Endothelial cell of umbilical vein (primary cell): Measurements from ENCODE around the gene GLTP. TPM values are rescaled to one million over a fixed set of nuclear protein-coding genes. Genes with fewer than 3 reads are reported as not detected.

Source experiments
- BruUV-seq: library from RNA; stranded (reverse); fragments of 400-500 nt; replicated peaks from 2 replicates; lab custom pipeline; 2021; lab: Mats Ljungman, UMichigan
- CTCF ChIA-PET: fragments of 300-600, 350-600 bp; sonication (Branson Sonifier 250); formaldehyde crosslinking; loops from one replicate; lab custom pipeline; 2021; ENCODE audit warnings: antibody characterized with exemption, inconsistent platforms; lab: Charles Lee
- POLR2A ChIA-PET: fragments of 300-600, 350-600 bp; sonication (Branson Sonifier 250); formaldehyde crosslinking; loops from one replicate; lab custom pipeline; 2021; ENCODE audit warnings: antibody characterized with exemption, inconsistent platforms; lab: Charles Lee
- DNase-seq: peaks from one replicate; pipeline ENCODE4 v3.0.0-alpha.2; 2011; ENCODE audit warnings: low read depth, low spot score
- FAIRE-seq: peaks from 2 replicates; lab custom pipeline; 2011; peaks lifted over from hg19 to GRCh38; lab: Jason Lieb, UNC
- H2AFZ ChIP-seq: 2 replicates; pipeline ENCODE4 v1.6.0; 2012; ENCODE audit warnings: low read depth, low read length, control low read depth, inconsistent platforms
- H3K27ac ChIP-seq: 2 replicates; pipeline ENCODE4 v1.5.1; 2011; ENCODE audit warnings: low read depth, mild to moderate bottlenecking, control low read depth, low read length, moderate library complexity; ENCODE audit not compliant: insufficient read depth
- H3K27me3 ChIP-seq, 2 experiments: 2 replicates each; pipeline versions ENCODE4 v1.6.0 to v1.6.1; 2011; ENCODE audit warnings: low read length in 2 of 2, mixed read lengths in 1 of 2; ENCODE audit not compliant: control insufficient read depth in 2 of 2, insufficient read depth in 2 of 2
- H3K36me3 ChIP-seq, 2 experiments: 2 replicates in 1 of 2; 3 replicates in 1 of 2; pipeline ENCODE4 v1.5.1; 2011; ENCODE audit warnings: low read length in 2 of 2, mild to moderate bottlenecking in 1 of 2, moderate library complexity in 1 of 2; ENCODE audit not compliant: control insufficient read depth in 2 of 2, insufficient read depth in 2 of 2; ENCODE audit errors: extremely low read depth in 1 of 2
- H3K4me1 ChIP-seq: 3 replicates; pipeline ENCODE4 v1.5.1; 2011; ENCODE audit warnings: mild to moderate bottlenecking, low read length; ENCODE audit not compliant: control insufficient read depth, insufficient read depth; ENCODE audit errors: extremely low read depth
- H3K4me2 ChIP-seq: 2 replicates; pipeline ENCODE4 v1.6.1; 2011; ENCODE audit warnings: low read length, control low read depth, mixed read lengths; ENCODE audit not compliant: insufficient read depth
- H3K4me3 ChIP-seq, 3 experiments: fragments of 200-600 bp in 1 of 3; sonication (generic), shearing (Covaris generic) in 1 of 3; replicated peaks in 1 of 3; 2 replicates each; pipeline ENCODE4 v1.5.1; 2011 to 2016; ENCODE audit warnings: control low read depth in 3 of 3, low read length in 3 of 3, mild to moderate bottlenecking in 2 of 3, inconsistent platforms in 1 of 3, low read depth in 1 of 3, moderate library complexity in 1 of 3; ENCODE audit not compliant: insufficient read depth in 1 of 3
- H3K79me2 ChIP-seq: 2 replicates; pipeline ENCODE4 v1.6.0; 2012; ENCODE audit warnings: low read length, inconsistent platforms; ENCODE audit not compliant: control insufficient read depth, insufficient read depth
- H3K9ac ChIP-seq: replicated peaks from 2 replicates; pipeline ENCODE3; 2011; ENCODE audit warnings: low read length, control low read depth; ENCODE audit not compliant: insufficient read depth; ENCODE audit errors: extremely low read depth
- H3K9me1 ChIP-seq: replicated peaks from 3 replicates; pipeline ENCODE4 v1.6.0; 2011; ENCODE audit warnings: mild to moderate bottlenecking, low read length; ENCODE audit not compliant: control insufficient read depth, insufficient read depth; ENCODE audit errors: extremely low read depth
- H3K9me3 ChIP-seq: replicated peaks from 2 replicates; pipeline ENCODE4 v1.5.1; 2012; ENCODE audit warnings: low read length, inconsistent platforms; ENCODE audit not compliant: control insufficient read depth, insufficient read depth
- H4K20me1 ChIP-seq: replicated peaks from 2 replicates; pipeline ENCODE3; 2011; ENCODE audit warnings: mild to moderate bottlenecking, low read length; ENCODE audit not compliant: control insufficient read depth, insufficient read depth; ENCODE audit errors: extremely low read depth
- CTCF ChIP-seq, 2 donors: IDR thresholded peaks; 1 replicate in 1 of 2; 2 replicates in 1 of 2; pipeline ENCODE4 v1.5.1; 2011; ENCODE audit warnings: low read length in 2 of 2, mild to moderate bottlenecking in 2 of 2, moderate library complexity in 2 of 2, control low read depth in 1 of 2, inconsistent platforms in 1 of 2, low read depth in 1 of 2; ENCODE audit not compliant: insufficient read depth in 1 of 2; ENCODE audit errors: extremely low read depth in 1 of 2
- EZH2 ChIP-seq: IDR thresholded peaks from 2 replicates; pipeline ENCODE4 v1.6.1; 2012; ENCODE audit warnings: borderline replicate concordance, low read depth, mild to moderate bottlenecking, moderate library complexity, low read length, inconsistent platforms; ENCODE audit not compliant: severe bottlenecking
- FOS ChIP-seq: IDR thresholded peaks from 2 replicates; pipeline ENCODE4 v1.6.1; 2011; ENCODE audit warnings: mild to moderate bottlenecking, low read length, moderate library complexity, borderline replicate concordance; ENCODE audit not compliant: insufficient read depth
- GATA2 ChIP-seq: IDR thresholded peaks from 2 replicates; pipeline ENCODE4 v1.7.0; 2011; ENCODE audit warnings: low read depth, mild to moderate bottlenecking, moderate library complexity, mixed read lengths, low read length; ENCODE audit not compliant: insufficient read length, insufficient read depth
- JUN ChIP-seq: IDR thresholded peaks from 2 replicates; pipeline ENCODE4 v1.6.1; 2011; ENCODE audit warnings: borderline replicate concordance, low read depth; ENCODE audit not compliant: insufficient read length, insufficient read depth
- MYC ChIP-seq: IDR thresholded peaks from one replicate; pipeline ENCODE4 v1.6.1; 2011; ENCODE audit warnings: mild to moderate bottlenecking, low read depth, low read length
- POLR2AphosphoS5 ChIP-seq: IDR thresholded peaks from 2 replicates; pipeline ENCODE4 v1.6.1; 2012; ENCODE audit warnings: low read depth, mild to moderate bottlenecking, control low read depth, low read length, moderate library complexity; ENCODE audit not compliant: insufficient read depth
- dilution Hi-C: fragments of 300-500 bp; cut with MboI; formaldehyde crosslinking; loops from one replicate; pipeline ENCODE4 v1.15.0; 2019; ENCODE audit warnings: low sequenced_read_pairs; ENCODE audit not compliant: extremely low pct_ligation_motif_present
- intact Hi-C: fragments of 100-400 bp; cut with micrococcal nuclease; formaldehyde crosslinking; loops from one replicate; pipeline ENCODE4 v1.10.0; 2022
- polyA plus RNA-seq, 4 experiments: library from polyadenylated mRNA; depleted of rRNA in 3 of 4; stranded (reverse) in 3 of 4; unstranded in 1 of 4; fragments of >200 nt; gene quantifications; 2 replicates each; pipeline versions ENCODE4 v1.2.1 to v1.2.3, GENCODE V29; 2011 to 2012; ENCODE audit warnings: missing spikeins in 1 of 4
- total RNA-seq: library from RNA; stranded (reverse); gene quantifications from 2 replicates; pipeline ENCODE4 v1.2.3, GENCODE V29; 2021

GLTP gene
- total and polyA plus RNA-seq, 2 donors (not counting 3 experiments of a cell fraction or from before 2014, with no cell fraction given): 21.5 to 46.6 TPM

GRCh38 chr12:109915171-109916040, 35.1 kb upstream of the GLTP start:
- H3K9me1 ChIP-seq: no peaks in the 10 kb centered on the region
- H3K4me2 ChIP-seq: no peak overlapping the region
- H3K4me1 ChIP-seq: no peaks in the 10 kb centered on the region
- no TSS peak for BruUV-seq
- H3K4me3 ChIP-seq: no peak overlapping the region
- no peaks in the 10 kb centered on the region for H3K79me2 ChIP-seq
- FAIRE-seq (no peak), DNase-seq (no peak)
- H3K27ac ChIP-seq: no peak overlapping the region
- H2AFZ ChIP-seq: no peak overlapping the region
- H3K27me3 ChIP-seq: no peaks in the 10 kb centered on the region
- no peaks in the 10 kb centered on the region for H4K20me1 ChIP-seq
- ChIA-PET POLR2A (no interaction called here), CTCF (interaction anchor here (1.9 to 2.7 kb wide), 2 partner anchors 13 to 62 kb away, joined by 6 to 8 read pairs; no protein-coding TSS in a partner anchor)
- H3K9ac ChIP-seq: no peak overlapping the region
- intact Hi-C loops (no loop called here), dilution Hi-C loops (no loop called here)
- peaks cover 15 to 29% of the 10 kb centered on the region in 2 experiments for H3K36me3 ChIP-seq
- no peak for TF ChIP-seq MYC
- no peak for TF ChIP-seq JUN
- H3K9me3 ChIP-seq: no peaks in the 10 kb centered on the region

- Histone ChIP-seq H4K20me1 (no peaks in the 10 kb centered on the region), H3K9me1 (no peaks in the 10 kb centered on the region), H3K9ac (no peak overlapping the region), H3K4me3 (no peak overlapping the region), H3K36me3 (peaks cover 15 to 29% of the 10 kb centered on the region in 2 experiments), H3K79me2 (no peaks in the 10 kb centered on the region), H3K4me2 (no peak overlapping the region), H3K27me3 (no peaks in the 10 kb centered on the region), H3K9me3 (no peaks in the 10 kb centered on the region), H3K4me1 (no peaks in the 10 kb centered on the region), H2AFZ (no peak overlapping the region), H3K27ac (no peak overlapping the region)
- DNase-seq (no peak), FAIRE-seq (no peak)
- intact Hi-C loops: no loop called here
- ChIA-PET POLR2A (no interaction called here), CTCF (interaction anchor here (0.6 to 3.3 kb wide), 4 partner anchors 14 to 110 kb away, joined by 3 to 11 read pairs (median 7); partner anchors contain the start of gene TCHP)
- TF ChIP-seq EZH2: no peak
- TF ChIP-seq GATA2: no peak
- TF ChIP-seq MYC: no peak
- TF ChIP-seq JUN: no peak
- TF ChIP-seq FOS: no peak
- TF ChIP-seq POLR2AphosphoS5: no peak
- TF ChIP-seq CTCF (IDR thresholded peaks at IDR 0.05; ENCODE audit: extremely low read depth in 1 of 2, insufficient read depth in 1 of 2, low read depth in 1 of 2, low read length in 2 of 2): no peak
- dilution Hi-C loops: no loop called here
- no TSS peak for BruUV-seq
These were observed 34.1 kb upstream of the GLTP start for GRCh38 chr12:109914461-109914860.
